AG09319 (cell line): Measurements from ENCODE around the gene SHISAL1.

ENCODE experiments used
- DNase-seq: peaks from one replicate; pipeline ENCODE4 v3.0.0-alpha.2; 2010; ENCODE audit warnings: low read depth; ENCODE audit errors: extremely low read depth
- CTCF ChIP-seq: IDR thresholded peaks from 2 replicates; pipeline ENCODE4 v1.5.1; 2011; ENCODE audit warnings: low read depth, mild to moderate bottlenecking, inconsistent platforms, low read length, moderate library complexity

SHISAL1 gene

DNA sequence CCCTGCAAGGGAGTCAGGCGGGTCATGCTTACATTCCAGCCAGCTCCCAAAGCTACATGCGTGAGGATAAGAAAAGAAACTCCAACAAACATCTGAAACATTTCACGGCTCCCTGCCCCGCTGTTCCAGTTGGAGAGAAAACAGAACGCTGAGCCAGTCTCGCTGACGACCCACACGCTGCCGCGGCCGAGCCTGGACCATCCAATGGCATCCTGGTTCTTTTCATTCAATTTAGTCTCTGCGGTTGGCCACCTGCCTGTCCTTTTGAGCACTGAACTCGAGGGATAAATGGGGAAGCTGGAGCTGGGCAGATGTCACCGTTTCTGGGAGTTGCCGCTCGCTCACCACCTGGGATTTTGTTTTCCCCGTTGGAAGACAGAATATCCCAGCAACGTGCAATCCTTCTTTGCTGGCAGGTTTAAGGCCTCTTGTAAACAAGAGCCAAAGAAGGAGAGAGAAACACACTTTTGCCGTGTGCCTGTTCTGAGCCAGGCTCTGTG lies 45.3 kb upstream of the SHISAL1 start:
- no peak for TF ChIP-seq CTCF
- no peak for DNase-seq

- TF ChIP-seq CTCF, result peak; percentile 3
- DNase-seq, result no peak
These were observed 44.7 kb upstream of the SHISAL1 start for GRCh38 chr22:44357296-44357965.

- no peak for TF ChIP-seq CTCF
- no peak for DNase-seq
These were observed 42.9 kb upstream of the SHISAL1 start for GRCh38 chr22:44355716-44356070.

DNA sequence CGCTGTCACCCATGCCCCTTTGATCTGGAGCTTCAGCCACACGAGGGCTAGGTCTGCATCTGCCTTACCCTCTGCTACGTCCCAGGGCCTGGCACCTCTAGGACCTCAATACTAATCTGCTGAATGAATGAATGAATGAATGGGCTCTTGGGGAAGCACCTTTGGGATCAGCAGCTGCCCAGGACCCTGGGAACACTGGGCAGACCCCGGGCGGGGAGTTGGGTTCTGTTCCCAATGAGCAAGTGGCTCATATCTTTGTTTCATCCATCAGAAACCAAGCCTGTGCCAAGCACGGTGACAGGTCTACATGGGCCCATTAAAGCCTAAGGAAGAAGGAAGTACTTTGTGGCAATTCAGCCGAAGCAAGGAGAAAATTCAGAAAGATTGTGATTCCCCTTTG lies 41.5 kb upstream of the SHISAL1 start:
- TF ChIP-seq CTCF, result no peak
- DNase-seq, result no peak

- no peak for TF ChIP-seq CTCF
- no peak for DNase-seq
These were observed 40.3 kb upstream of the SHISAL1 start for GRCh38 chr22:44353041-44353440.

DNA sequence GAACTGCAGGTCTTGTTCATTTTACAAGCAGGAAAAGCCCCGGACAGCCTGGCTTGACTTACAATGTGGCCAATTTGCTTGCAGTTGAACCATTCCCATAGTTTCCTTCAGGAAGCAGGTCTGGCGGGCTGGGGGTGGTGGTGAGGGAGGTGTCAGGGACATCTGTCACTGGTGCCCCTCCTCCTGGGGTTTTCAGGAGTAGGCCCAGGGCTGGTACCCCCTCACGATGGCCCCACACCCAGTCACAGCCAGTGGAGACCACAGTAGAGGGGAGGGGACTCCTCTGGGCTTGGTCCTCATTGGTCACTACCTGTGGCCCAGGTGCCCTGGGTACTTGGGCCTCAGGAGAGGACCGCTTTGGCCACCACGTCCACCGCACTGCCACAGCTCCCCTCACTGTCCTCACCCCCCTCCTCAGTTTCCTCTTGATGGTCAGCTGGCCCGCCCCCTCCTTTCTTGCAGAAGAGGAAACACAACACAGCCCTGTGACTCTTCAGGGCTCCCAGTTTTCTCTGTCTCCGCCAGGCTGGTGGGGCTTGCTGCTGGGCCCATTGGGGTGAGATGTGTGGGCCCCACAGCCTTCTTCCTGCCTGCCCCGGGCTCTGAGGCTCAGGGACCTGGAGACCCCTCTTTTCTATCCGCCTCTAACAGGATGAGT lies 39.8 kb upstream of the SHISAL1 start:
- no peak for TF ChIP-seq CTCF
- DNase-seq, result no peak

DNA sequence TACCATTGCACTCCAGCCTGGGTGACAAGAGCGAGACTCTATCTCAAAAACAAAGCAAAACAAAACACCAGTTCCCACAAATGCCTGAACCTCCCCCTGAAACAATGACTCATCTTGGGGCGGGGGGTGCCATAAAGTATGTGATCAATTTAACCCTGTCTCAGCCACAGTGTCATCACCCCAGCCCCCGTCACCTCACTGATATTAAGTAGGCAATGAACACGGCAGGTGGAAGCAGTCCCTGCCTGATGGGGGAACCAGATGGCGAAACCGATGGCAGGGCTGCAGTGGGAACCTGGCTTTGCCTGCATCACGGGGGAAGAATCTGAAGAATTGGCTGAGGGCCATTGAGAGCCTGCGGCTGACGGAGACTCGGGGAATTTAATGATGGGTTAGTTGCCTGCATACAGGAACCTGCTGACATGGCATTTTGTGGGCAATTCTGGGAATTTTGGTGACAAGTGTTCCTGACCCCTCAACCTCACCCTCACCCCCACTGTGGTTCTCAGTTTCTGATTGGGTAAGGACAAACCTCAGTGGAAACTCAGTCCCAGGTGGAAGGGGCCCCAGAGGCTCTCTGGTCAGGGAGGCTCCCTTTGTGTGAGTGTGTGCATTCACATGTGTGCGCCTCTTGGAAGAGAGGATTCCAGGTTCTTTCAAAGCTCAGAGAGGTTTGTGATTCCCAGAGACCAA lies 39.1 kb upstream of the SHISAL1 start:
- peak; percentile 79 for DNase-seq
- TF ChIP-seq CTCF, result peak; percentile 14; the same call in 1 of the 2 replicates
